Sigmoid colon (tissue), 7 donors: Measurements from ENCODE around the gene KAT7. TPM values are rescaled to one million over a fixed set of nuclear protein-coding genes. Genes with fewer than 3 reads are reported as not detected.

Source experiments
- DNase-seq: peaks from one replicate; pipeline ENCODE4 v3.0.0-alpha.2; 2019
- H3K27ac ChIP-seq, 4 donors: fragments of 200-600 bp; sonication (generic); one replicate each; pipeline ENCODE4 v1.5.1; 2016 to 2019; ENCODE audit warnings: mild to moderate bottlenecking in 1 of 4
- H3K27me3 ChIP-seq, 3 donors: fragments of 200-600 bp; sonication (generic); one replicate each; pipeline ENCODE4 v1.5.1; 2019; ENCODE audit warnings: mild to moderate bottlenecking in 1 of 3
- H3K36me3 ChIP-seq, 4 donors: fragments of 200-600 bp; sonication (generic); one replicate each; pipeline ENCODE4 v1.5.1; 2016 to 2019
- H3K4me1 ChIP-seq, 4 donors: fragments of 200-600 bp; sonication (generic); one replicate each; pipeline ENCODE4 v1.5.1; 2017 to 2019
- H3K4me3 ChIP-seq, 4 donors: fragments of 200-600 bp; sonication (generic); one replicate each; pipeline ENCODE4 v1.5.1; 2017 to 2019; ENCODE audit warnings: mild to moderate bottlenecking in 2 of 4, moderate library complexity in 1 of 4
- H3K9me3 ChIP-seq, 4 donors: fragments of 200-600 bp in 3 of 4; sonication (generic) in 3 of 4; one replicate each; pipeline versions ENCODE4 v1.5.1 to v1.6.1; 2013 to 2019
- CTCF ChIP-seq, 4 experiments: fragments of 450-650 bp in 3 of 4; fragments of 200-600 bp in 1 of 4; IDR thresholded peaks; one replicate each; pipeline ENCODE4 v1.5.1; 2016 to 2019; ENCODE audit warnings: antibody characterized with exemption in 4 of 4, mild to moderate bottlenecking in 3 of 4, moderate library complexity in 2 of 4
- EP300 ChIP-seq, 4 donors: sonication (generic); formaldehyde crosslinking; IDR thresholded peaks; one replicate each; pipeline ENCODE4 v1.6.1; 2017; ENCODE audit warnings: antibody characterized with exemption in 4 of 4
- POLR2A ChIP-seq, 2 donors: fragments of 450-650 bp; IDR thresholded peaks; one replicate each; pipeline ENCODE4 v1.6.1; 2016; ENCODE audit warnings: antibody characterized with exemption in 2 of 2, mild to moderate bottlenecking in 2 of 2, moderate library complexity in 2 of 2
- POLR2AphosphoS5 ChIP-seq, 4 donors: sonication (generic); formaldehyde crosslinking; IDR thresholded peaks; one replicate each; pipeline ENCODE4 v1.6.1; 2017; ENCODE audit warnings: antibody characterized with exemption in 4 of 4
- WGBS, 2 donors: extraction: QIAGEN DNeasy Blood & Tissue Kit; methylation state at CpG; one replicate each; pipeline ENCODE4 v1.1.7; 2013; 5-methylcytosine and 5-hydroxymethylcytosine counted together
- intact Hi-C: fragments of 100-400 bp; cut with DNase I; formaldehyde crosslinking; loops from one replicate; pipeline ENCODE4 v1.15.1; 2023
- polyA plus RNA-seq, 3 donors: library from polyadenylated mRNA; stranded (reverse); fragments of 200-250 nt; gene quantifications; one replicate each; pipeline ENCODE4 v1.2.3, GENCODE V29; 2013
- total RNA-seq, 4 donors: library from RNA; depleted of rRNA; stranded (reverse); fragments of >200 nt; gene quantifications; one replicate each; pipeline ENCODE4 v1.1.0, GENCODE V29; 2016
- donor health status: healthy with polysubstance abuse.
- donor health status: Bipolar disorder and iron deficiency.
- donor health status: healthy.

KAT7 gene
- total and polyA plus RNA-seq, 7 donors, result 6.2 to 34.9 (median 23.8) TPM

DNA sequence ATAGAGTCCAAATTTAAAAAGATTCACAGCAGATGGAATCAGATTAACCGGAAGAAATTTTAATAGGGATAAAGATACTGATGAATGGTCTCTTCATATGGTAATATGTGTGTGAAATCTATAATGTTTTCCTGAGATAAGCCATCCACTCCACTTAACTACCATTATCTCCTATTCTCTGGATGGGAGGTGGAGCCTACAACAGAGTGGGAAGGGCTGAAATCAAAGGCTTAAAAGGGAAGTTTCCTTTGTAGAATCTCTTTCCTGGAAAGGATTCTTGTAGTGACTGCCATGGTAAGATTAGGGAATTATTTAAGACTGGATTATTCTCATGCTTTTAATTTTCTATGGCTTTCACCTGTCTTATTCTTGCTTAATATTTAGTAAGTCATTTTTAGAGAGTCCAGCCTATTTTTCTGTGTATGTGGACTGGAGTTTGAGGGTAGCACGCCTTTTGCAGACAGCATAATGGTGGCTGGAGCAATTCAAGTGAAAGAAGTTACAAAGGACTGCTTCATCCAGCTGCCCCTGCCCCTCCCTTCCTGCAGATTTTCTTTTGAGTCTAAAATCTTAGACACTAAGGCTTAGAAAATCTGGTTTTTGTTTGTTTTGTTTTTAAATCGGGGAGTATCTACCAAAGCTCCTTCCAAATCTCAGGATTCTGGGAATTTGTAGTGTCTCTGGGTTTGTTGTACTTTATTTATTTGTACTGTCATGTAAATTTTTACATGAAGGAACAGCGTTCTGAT lies 26.5 kb downstream of the KAT7 start:
- 81 to 89% methylated on average over 4 of the region's 4 CpGs for WGBS, 2 donors
- H3K4me3 ChIP-seq, result no peak overlapping the region
- DNase-seq, result no peak
- H3K27me3 ChIP-seq, result no peaks in the 10 kb centered on the region
- no peaks in the 10 kb centered on the region for H3K9me3 ChIP-seq
- H3K36me3 ChIP-seq, result peaks cover 11 to 96% (median 29%) of the 10 kb centered on the region in 4 donors
- H3K27ac ChIP-seq, result peak overlapping the region; percentile 7 to 68 (median 30)
- H3K4me1 ChIP-seq, result peaks cover 0 to 30% (median 13%) of the 10 kb centered on the region in 4 donors
- intact Hi-C loops, result no loop called here
- TF ChIP-seq EP300 (IDR thresholded peaks at IDR 0.05) (no peak), POLR2A (IDR thresholded peaks at IDR 0.05) (no peak), POLR2AphosphoS5 (IDR thresholded peaks at IDR 0.05) (no peak), CTCF (IDR thresholded peaks at IDR 0.05) (no peak)

- Histone ChIP-seq H3K4me3 (no peak overlapping the region), H3K9me3 (no peaks in the 10 kb centered on the region), H3K4me1 (peaks cover 0 to 30% (median 13%) of the 10 kb centered on the region in 4 donors), H3K27me3 (no peaks in the 10 kb centered on the region), H3K36me3 (peaks cover 11 to 87% (median 29%) of the 10 kb centered on the region in 4 donors), H3K27ac (peak overlapping the region in 3 of 4 donors; percentile 20 to 68 (median 39))
- DNase-seq, result no peak
- 80 to 85% methylated on average over 9 of the region's 9 CpGs for WGBS, 2 donors
- TF ChIP-seq POLR2A (IDR thresholded peaks at IDR 0.05) (no peak), POLR2AphosphoS5 (IDR thresholded peaks at IDR 0.05) (no peak), CTCF (IDR thresholded peaks at IDR 0.05) (no peak), EP300 (IDR thresholded peaks at IDR 0.05) (no peak)
- intact Hi-C loops, result no loop called here
Observed at GRCh38 chr17:49815761-49816281, 27.3 kb downstream of the KAT7 start.

DNA sequence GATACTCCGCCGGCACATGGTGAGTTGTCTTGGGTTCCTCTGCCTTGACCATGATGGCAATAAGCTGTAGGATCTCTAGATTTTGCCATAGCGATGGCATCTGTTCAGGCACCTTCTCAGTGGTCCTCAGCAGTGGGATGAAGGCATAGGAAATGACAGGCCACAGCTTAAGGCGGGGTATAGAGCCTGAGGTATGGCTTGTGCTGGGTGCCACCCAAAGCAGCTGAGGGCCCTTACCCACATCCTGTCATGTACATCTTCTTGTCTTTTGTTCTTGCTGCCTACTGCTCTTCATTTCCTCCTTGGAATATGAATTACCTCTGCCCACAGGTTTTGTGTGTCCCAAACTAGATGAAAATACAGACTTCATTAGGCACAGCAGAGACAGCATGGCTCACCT lies 29.5 kb downstream of the KAT7 start:
- WGBS, 2 donors, result 82 to 92% methylated on average over 4 of the region's 4 CpGs
- TF ChIP-seq POLR2A (IDR thresholded peaks at IDR 0.05) (no peak), CTCF (IDR thresholded peaks at IDR 0.05) (no peak), EP300 (IDR thresholded peaks at IDR 0.05) (no peak), POLR2AphosphoS5 (IDR thresholded peaks at IDR 0.05) (no peak)
- DNase-seq, result no peak
- Histone ChIP-seq H3K4me1 (peaks cover 0 to 30% (median 16%) of the 10 kb centered on the region in 4 donors), H3K27me3 (no peaks in the 10 kb centered on the region), H3K36me3 (peaks cover 7 to 86% (median 32%) of the 10 kb centered on the region in 4 donors), H3K9me3 (no peaks in the 10 kb centered on the region), H3K4me3 (no peak overlapping the region), H3K27ac (no peak overlapping the region)
- intact Hi-C loops, result no loop called here

DNA sequence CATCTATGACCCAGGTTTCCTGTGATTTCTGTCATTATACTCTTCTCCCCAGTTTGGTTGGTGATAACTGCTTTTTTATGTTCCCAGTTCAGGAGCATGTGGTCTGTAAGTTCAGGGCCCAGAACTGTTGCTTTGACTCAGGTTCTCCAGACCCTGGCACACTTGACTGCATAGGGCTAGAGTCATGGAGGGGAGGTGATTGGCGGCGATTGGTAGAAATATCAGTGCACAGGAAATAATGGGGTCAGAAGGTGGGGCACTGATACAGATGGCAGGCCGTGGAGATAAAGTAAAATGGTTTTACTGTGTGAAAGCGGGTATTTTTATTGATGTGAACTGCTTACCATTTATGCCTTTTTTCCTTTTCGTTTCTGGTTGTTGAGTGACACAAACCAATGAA lies 30.7 kb downstream of the KAT7 start:
- Histone ChIP-seq H3K4me1 (peaks cover 0 to 30% (median 16%) of the 10 kb centered on the region in 4 donors), H3K9me3 (no peaks in the 10 kb centered on the region), H3K27me3 (no peaks in the 10 kb centered on the region), H3K4me3 (no peak overlapping the region), H3K36me3 (peaks cover 18 to 86% (median 41%) of the 10 kb centered on the region in 4 donors), H3K27ac (no peak overlapping the region)
- intact Hi-C loops, result no loop called here
- TF ChIP-seq POLR2AphosphoS5 (IDR thresholded peaks at IDR 0.05), result no peak
- TF ChIP-seq POLR2A (IDR thresholded peaks at IDR 0.05), result no peak
- no peak for DNase-seq
- 83 to 89% methylated on average over 5 of the region's 5 CpGs for WGBS, 2 donors

- intact Hi-C loops, result no loop called here
- Histone ChIP-seq H3K36me3 (peaks cover 18 to 86% (median 44%) of the 10 kb centered on the region in 4 donors), H3K27ac (no peak overlapping the region), H3K9me3 (no peaks in the 10 kb centered on the region), H3K4me1 (peaks cover 0 to 25% (median 16%) of the 10 kb centered on the region in 4 donors), H3K4me3 (no peak overlapping the region), H3K27me3 (no peaks in the 10 kb centered on the region)
- TF ChIP-seq POLR2AphosphoS5 (IDR thresholded peaks at IDR 0.05), result no peak
- TF ChIP-seq POLR2A (IDR thresholded peaks at IDR 0.05), result no peak
- no peak for TF ChIP-seq CTCF (IDR thresholded peaks at IDR 0.05)
- TF ChIP-seq EP300 (IDR thresholded peaks at IDR 0.05), result no peak
- 88 to 95% methylated on average over 2 of the region's 2 CpGs for WGBS, 2 donors
- DNase-seq, result no peak
Observed at GRCh38 chr17:49819651-49820050, 31.2 kb downstream of the KAT7 start.
